Peyer's patch (tissue), 4 donors: ENCODE data around the gene REC114.

Experiments used
- CTCF ChIP-seq, 6 experiments: fragments of 450-650 bp in 4 of 6; fragments of 200-600 bp in 2 of 6; sonication (generic) in 1 of 6; IDR thresholded peaks; one replicate each; pipeline ENCODE4 v1.5.1; 2017 to 2019; ENCODE audit warnings: antibody characterized with exemption in 6 of 6, mild to moderate bottlenecking in 3 of 6, moderate library complexity in 1 of 6
- POLR2A ChIP-seq, 2 donors: fragments of 450-650 bp; IDR thresholded peaks; one replicate each; pipeline ENCODE4 v1.5.1; 2017; ENCODE audit warnings: antibody characterized with exemption in 2 of 2, mild to moderate bottlenecking in 2 of 2, moderate library complexity in 2 of 2

- no peak for TF ChIP-seq CTCF (IDR thresholded peaks at IDR 0.05)
- TF ChIP-seq POLR2A (IDR thresholded peaks at IDR 0.05), result no peak
These were observed 143.1 kb downstream of the REC114 start for GRCh38 chr15:73585871-73586654.
